Forelimb muscle (tissue), 1 donor: ENCODE measurements around the gene RAB15. TPM values are rescaled to one million over a fixed set of nuclear protein-coding genes. Genes with fewer than 3 reads are reported as not detected.

ENCODE experiments used
- DNase-seq: peaks from one replicate; pipeline ENCODE4 v3.0.0-alpha.2; 2013; ENCODE audit warnings: low read depth
- polyA plus RNA-seq: library from polyadenylated mRNA; unstranded; fragments of 120-200 nt; gene quantifications from one replicate; pipeline ENCODE4 v1.2.1, GENCODE V29; 2013; ENCODE audit not compliant: insufficient read length

The RAB15 gene
- polyA plus RNA-seq, 1 donor, result 36.7 TPM

- DNase-seq, result no peak
Observed at GRCh38 chr14:64955297-64955696, 16.8 kb downstream of the RAB15 start.

GRCh38 chr14:64954491-64955240 lies 17.5 kb downstream of the RAB15 start:
- DNase-seq, result no peak

GRCh38 chr14:64953661-64954060 lies 18.5 kb downstream of the RAB15 start:
- DNase-seq, result no peak

GRCh38 chr14:64953310-64953654 lies 18.9 kb downstream of the RAB15 start:
- DNase-seq, result no peak

- no peak for DNase-seq
Observed at GRCh38 chr14:64952598-64953309, 19.4 kb downstream of the RAB15 start.

GRCh38 chr14:64951724-64952123 lies 20.4 kb downstream of the RAB15 start:
- DNase-seq, result no peak

GRCh38 chr14:64951291-64951690 lies 20.8 kb downstream of the RAB15 start:
- no peak for DNase-seq

- DNase-seq, result no peak
Observed at GRCh38 chr14:64950889-64951288, 21.2 kb downstream of the RAB15 start.

- no peak for DNase-seq
Observed at GRCh38 chr14:64948612-64949210, 23.4 kb downstream of the RAB15 start.

GRCh38 chr14:64947710-64948611 lies 24.2 kb downstream of the RAB15 start:
- DNase-seq, result no peak

- DNase-seq, result no peak
Observed at GRCh38 chr14:64946310-64947045, 25.7 kb downstream of the RAB15 start.

- no peak for DNase-seq
Observed at GRCh38 chr14:64945431-64946178, 26.5 kb downstream of the RAB15 start.

GRCh38 chr14:64944861-64945260 lies 27.3 kb downstream of the RAB15 start:
- no peak for DNase-seq

- no peak for DNase-seq
Observed at GRCh38 chr14:64944041-64944440, 28.1 kb downstream of the RAB15 start.

- DNase-seq, result no peak
Observed at GRCh38 chr14:64943556-64943955, 28.6 kb downstream of the RAB15 start.

- no peak for DNase-seq
Observed at GRCh38 chr14:64942531-64943111, 29.5 kb downstream of the RAB15 start, which contains the start of gene GPX2. GPX2 (minus strand) TSS chr14:64942745; CDS start chr14:64942726, 19 bp downstream.

GRCh38 chr14:64940336-64940910 lies 31.7 kb downstream of the RAB15 start:
- DNase-seq, result no peak

GRCh38 chr14:64939817-64940190 lies 32.3 kb downstream of the RAB15 start:
- no peak for DNase-seq

- no peak for DNase-seq
Observed at GRCh38 chr14:64938972-64939816, 32.9 kb downstream of the RAB15 start.
